Activated naive CD8-positive, alpha-beta T cell treated with anti-CD3 and anti-CD28 coated beads for 36 hours (primary cell): Measurements from ENCODE around the gene THY1. TPM values are rescaled to one million over a fixed set of nuclear protein-coding genes. Genes with fewer than 3 reads are reported as not detected.
"Not testable (repeated sequence)": the region's sequence is repeated elsewhere in the genome, so short reads cannot be mapped to it uniquely, and the experiment has no call there.

Experiments used
- DNase-seq: peaks from one replicate; pipeline ENCODE4 v3.0.0; 2021
- H3K27ac Mint-ChIP-seq: one replicate; pipeline ENCODE4 v1.8.0; 2022; ENCODE audit warnings: mild to moderate bottlenecking, moderate library complexity, mixed read lengths
- H3K27me3 Mint-ChIP-seq: one replicate; pipeline ENCODE4 v1.8.0; 2022; ENCODE audit warnings: mild to moderate bottlenecking, mixed read lengths
- H3K36me3 Mint-ChIP-seq: one replicate; pipeline ENCODE4 v1.8.0; 2021; ENCODE audit warnings: mild to moderate bottlenecking, mixed read lengths
- H3K4me1 Mint-ChIP-seq: one replicate; pipeline ENCODE4 v1.8.0; 2021; ENCODE audit warnings: mixed read lengths
- H3K4me3 Mint-ChIP-seq: one replicate; pipeline ENCODE4 v1.8.0; 2022; ENCODE audit warnings: mild to moderate bottlenecking, moderate library complexity, mixed read lengths
- H3K9me3 Mint-ChIP-seq: one replicate; pipeline ENCODE4 v1.8.0; 2022; ENCODE audit warnings: mixed read lengths
- total RNA-seq, 2 experiments: library from RNA; stranded (reverse); gene quantifications; one replicate each; pipeline ENCODE4 v1.2.3, GENCODE V29; 2021

Gene THY1
- total RNA-seq, 2 experiments from 2014 or later = 0.30 TPM; not detected in 1

- no peak for DNase-seq
- H3K27ac Mint-ChIP-seq = no peak overlapping the region
- no peaks in the 10 kb centered on the region for H3K4me1 Mint-ChIP-seq
- no peaks in the 10 kb centered on the region for H3K9me3 Mint-ChIP-seq
- no peak overlapping the region for H3K4me3 Mint-ChIP-seq
- H3K36me3 Mint-ChIP-seq = no peaks in the 10 kb centered on the region
- H3K27me3 Mint-ChIP-seq = peaks cover 30% of the 10 kb centered on the region
Observed at GRCh38 chr11:119450590-119451326, 27.8 kb upstream of the THY1 start.

DNA sequence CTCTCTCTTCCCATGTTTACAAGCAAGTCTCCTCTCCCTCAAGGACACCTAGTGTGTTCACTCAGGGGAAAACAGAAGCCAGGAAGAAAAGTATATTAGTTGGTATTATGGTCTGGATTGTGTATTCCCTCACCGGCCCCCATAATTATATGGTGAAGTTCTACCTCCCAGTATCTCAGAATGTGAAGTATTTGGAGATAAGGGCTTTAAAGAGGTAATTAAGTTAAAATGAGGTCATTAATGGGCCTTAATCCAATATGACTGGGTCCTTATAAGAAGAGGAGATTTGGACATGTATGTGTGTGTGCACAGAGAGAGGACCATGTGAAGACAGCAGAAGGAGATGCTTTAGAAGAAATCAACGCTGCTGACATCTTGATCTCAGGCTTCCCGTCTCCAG lies 26.5 kb upstream of the THY1 start:
- no peak overlapping the region for H3K27ac Mint-ChIP-seq
- no peaks in the 10 kb centered on the region for H3K36me3 Mint-ChIP-seq
- no peaks in the 10 kb centered on the region for H3K4me1 Mint-ChIP-seq
- no peak overlapping the region for H3K4me3 Mint-ChIP-seq
- H3K27me3 Mint-ChIP-seq = peaks cover 38% of the 10 kb centered on the region
- H3K9me3 Mint-ChIP-seq = no peaks in the 10 kb centered on the region
- no peak for DNase-seq

DNA sequence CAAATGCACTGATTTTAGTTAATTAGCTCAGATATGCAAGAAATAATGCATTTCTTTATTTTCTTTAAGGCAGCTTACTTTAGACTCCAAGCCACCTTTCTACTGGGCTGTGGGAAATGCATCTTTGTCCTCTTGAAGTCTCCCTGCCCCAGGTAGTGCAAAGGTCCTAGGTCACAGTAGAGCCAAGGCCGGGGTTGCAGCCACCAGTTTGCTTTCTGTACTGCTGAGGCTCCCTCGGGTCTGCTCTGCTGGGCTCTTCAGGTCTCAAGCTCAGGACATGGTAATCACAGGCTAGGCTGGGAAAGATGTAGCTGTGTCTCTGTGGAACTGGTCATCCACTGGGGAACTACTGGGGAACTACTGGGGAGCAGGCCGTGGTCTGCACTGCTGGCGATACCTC lies 25.4 kb upstream of the THY1 start:
- H3K4me3 Mint-ChIP-seq = no peak overlapping the region
- no peak overlapping the region for H3K27ac Mint-ChIP-seq
- H3K9me3 Mint-ChIP-seq = no peaks in the 10 kb centered on the region
- no peaks in the 10 kb centered on the region for H3K4me1 Mint-ChIP-seq
- H3K36me3 Mint-ChIP-seq = no peaks in the 10 kb centered on the region
- H3K27me3 Mint-ChIP-seq = peaks cover 38% of the 10 kb centered on the region
- DNase-seq = no peak

GRCh38 chr11:119447664-119448242 lies 24.8 kb upstream of the THY1 start:
- H3K4me1 Mint-ChIP-seq = no peaks in the 10 kb centered on the region
- no peak overlapping the region for H3K4me3 Mint-ChIP-seq
- H3K9me3 Mint-ChIP-seq = no peaks in the 10 kb centered on the region
- peaks cover under 1% of the 10 kb centered on the region for H3K36me3 Mint-ChIP-seq
- H3K27me3 Mint-ChIP-seq = peaks cover 40% of the 10 kb centered on the region
- no peak overlapping the region for H3K27ac Mint-ChIP-seq
- no peak for DNase-seq

DNA sequence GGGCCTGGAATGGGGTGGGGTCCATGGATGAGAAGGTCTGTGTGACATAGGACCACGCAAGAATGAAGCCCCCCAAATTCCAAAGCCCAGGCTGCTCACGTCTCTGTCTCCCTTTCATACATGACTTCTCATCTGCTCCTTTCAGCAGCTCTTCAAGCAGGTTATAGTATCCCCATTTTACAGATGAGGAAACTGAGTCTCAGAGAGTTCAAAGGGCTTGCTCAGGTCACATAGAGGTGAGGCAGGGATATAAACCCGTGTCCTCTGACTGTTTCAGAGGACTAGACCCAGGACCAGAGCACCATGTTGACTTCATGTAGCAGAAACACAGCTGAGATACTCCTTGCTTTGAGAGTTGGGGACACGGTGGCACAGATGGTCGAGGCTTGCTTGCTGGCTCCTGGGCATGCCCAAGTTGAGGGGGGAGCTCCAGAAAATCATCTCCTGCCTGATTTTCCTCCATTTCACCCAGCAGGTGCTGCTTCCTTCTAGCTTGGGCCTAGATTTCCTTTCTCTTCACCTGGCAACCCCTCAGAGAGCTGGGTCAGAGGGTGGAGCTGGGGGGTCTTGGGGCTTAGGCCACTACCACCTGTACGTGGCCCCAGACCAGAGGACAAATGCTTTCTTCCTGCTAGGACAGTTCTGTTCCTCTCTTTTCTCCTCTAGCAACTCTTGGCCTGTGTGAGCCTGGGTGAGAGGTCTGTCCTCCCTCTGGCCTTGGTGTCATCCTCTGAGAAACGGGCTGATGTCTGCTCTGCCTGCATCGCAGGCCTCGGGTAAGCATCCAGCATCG lies 24.1 kb upstream of the THY1 start:
- Mint-ChIP-seq H3K4me3 (no peak overlapping the region), H3K27ac (no peak overlapping the region), H3K27me3 (peaks cover 38% of the 10 kb centered on the region), H3K9me3 (no peaks in the 10 kb centered on the region), H3K4me1 (no peaks in the 10 kb centered on the region), H3K36me3 (peaks cover 3% of the 10 kb centered on the region)
- no peak for DNase-seq

GRCh38 chr11:119446434-119446833 lies 23.5 kb upstream of the THY1 start:
- Mint-ChIP-seq H3K4me3 (no peak overlapping the region), H3K9me3 (no peaks in the 10 kb centered on the region), H3K36me3 (peaks cover 3% of the 10 kb centered on the region), H3K27me3 (peaks cover 40% of the 10 kb centered on the region), H3K27ac (no peak overlapping the region), H3K4me1 (peaks cover 1% of the 10 kb centered on the region)
- no peak for DNase-seq

- Mint-ChIP-seq H3K27me3 (peaks cover 46% of the 10 kb centered on the region), H3K36me3 (peaks cover 3% of the 10 kb centered on the region), H3K9me3 (no peaks in the 10 kb centered on the region), H3K4me3 (no peak overlapping the region), H3K4me1 (peaks cover 7% of the 10 kb centered on the region), H3K27ac (no peak overlapping the region)
- no peak for DNase-seq
Observed at GRCh38 chr11:119445850-119446249, 22.9 kb upstream of the THY1 start.

GRCh38 chr11:119445379-119445778 lies 22.4 kb upstream of the THY1 start:
- Mint-ChIP-seq H3K4me3 (no peak overlapping the region), H3K36me3 (peaks cover 3% of the 10 kb centered on the region), H3K4me1 (peaks cover 12% of the 10 kb centered on the region), H3K27me3 (peaks cover 51% of the 10 kb centered on the region), H3K9me3 (no peaks in the 10 kb centered on the region), H3K27ac (no peak overlapping the region)
- DNase-seq = no peak

DNA sequence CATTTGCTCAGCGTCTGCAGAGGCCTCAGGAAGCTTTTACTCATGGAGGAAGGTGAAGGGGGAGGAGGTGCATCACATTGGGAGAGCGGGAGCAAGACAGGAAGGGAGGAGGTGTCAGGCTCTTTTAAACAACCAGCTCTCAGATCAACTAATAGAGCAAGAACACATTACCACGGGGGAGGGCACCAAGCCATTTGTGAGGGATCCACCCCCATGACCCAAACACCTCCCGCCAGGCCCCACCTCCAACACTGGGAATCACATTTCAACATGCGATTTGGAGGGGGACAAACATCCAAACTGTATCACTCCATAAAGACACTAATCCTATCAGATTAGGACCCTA lies 18.9 kb upstream of the THY1 start:
- Mint-ChIP-seq H3K4me3 (no peak overlapping the region), H3K4me1 (peaks cover 12% of the 10 kb centered on the region), H3K27me3 (peaks cover 55% of the 10 kb centered on the region), H3K27ac (no peak overlapping the region), H3K36me3 (peaks cover 7% of the 10 kb centered on the region), H3K9me3 (peaks cover 3% of the 10 kb centered on the region)
- DNase-seq = no peak

DNA sequence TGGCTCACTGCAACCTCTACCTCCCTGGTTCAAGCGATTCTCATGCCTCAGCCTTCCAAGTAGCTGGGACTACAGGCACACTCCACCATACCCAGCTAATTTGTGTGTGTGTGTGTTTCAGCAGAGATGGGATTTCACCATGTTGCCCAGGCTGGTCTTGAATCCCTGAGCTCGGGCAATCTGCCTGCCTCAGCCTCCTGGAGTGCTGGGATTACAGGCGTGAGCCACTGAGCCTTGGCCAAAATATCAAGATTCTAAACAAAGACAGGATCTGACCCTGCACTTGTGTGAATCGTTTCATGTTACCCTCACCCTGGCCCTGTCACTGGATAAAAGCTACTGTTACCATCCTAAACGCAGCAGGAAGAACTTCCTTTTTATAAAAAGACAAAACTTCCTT lies 15.6 kb upstream of the THY1 start:
- H3K27me3 Mint-ChIP-seq = peaks cover 41% of the 10 kb centered on the region
- H3K36me3 Mint-ChIP-seq = peaks cover 9% of the 10 kb centered on the region
- H3K4me3 Mint-ChIP-seq = no peak overlapping the region
- H3K4me1 Mint-ChIP-seq = peaks cover 12% of the 10 kb centered on the region
- DNase-seq = no peak
- peaks cover 5% of the 10 kb centered on the region for H3K9me3 Mint-ChIP-seq
- no peak overlapping the region for H3K27ac Mint-ChIP-seq

- not testable (repeated sequence) for H3K9me3 Mint-ChIP-seq, DNase-seq, H3K36me3 Mint-ChIP-seq, H3K4me3 Mint-ChIP-seq, H3K27ac Mint-ChIP-seq
- Mint-ChIP-seq H3K27me3 (peaks cover 34% of the 10 kb centered on the region), H3K4me1 (peaks cover 12% of the 10 kb centered on the region)
Observed at GRCh38 chr11:119437521-119437920, 14.5 kb upstream of the THY1 start.

- H3K36me3 Mint-ChIP-seq = peaks cover 7% of the 10 kb centered on the region
- H3K9me3 Mint-ChIP-seq = peaks cover 5% of the 10 kb centered on the region
- H3K27ac Mint-ChIP-seq = no peak overlapping the region
- H3K4me3 Mint-ChIP-seq = no peak overlapping the region
- no peak for DNase-seq
- peaks cover 37% of the 10 kb centered on the region for H3K27me3 Mint-ChIP-seq
- peaks cover 12% of the 10 kb centered on the region for H3K4me1 Mint-ChIP-seq
Observed at GRCh38 chr11:119436711-119437110, 13.7 kb upstream of the THY1 start.

GRCh38 chr11:119436093-119436492 lies 13.1 kb upstream of the THY1 start:
- no peak for DNase-seq
- no peak overlapping the region for H3K27ac Mint-ChIP-seq
- H3K36me3 Mint-ChIP-seq = peaks cover 7% of the 10 kb centered on the region
- peaks cover 7% of the 10 kb centered on the region for H3K4me1 Mint-ChIP-seq
- no peak overlapping the region for H3K4me3 Mint-ChIP-seq
- H3K9me3 Mint-ChIP-seq = peaks cover 5% of the 10 kb centered on the region
- H3K27me3 Mint-ChIP-seq = peaks cover 35% of the 10 kb centered on the region

DNA sequence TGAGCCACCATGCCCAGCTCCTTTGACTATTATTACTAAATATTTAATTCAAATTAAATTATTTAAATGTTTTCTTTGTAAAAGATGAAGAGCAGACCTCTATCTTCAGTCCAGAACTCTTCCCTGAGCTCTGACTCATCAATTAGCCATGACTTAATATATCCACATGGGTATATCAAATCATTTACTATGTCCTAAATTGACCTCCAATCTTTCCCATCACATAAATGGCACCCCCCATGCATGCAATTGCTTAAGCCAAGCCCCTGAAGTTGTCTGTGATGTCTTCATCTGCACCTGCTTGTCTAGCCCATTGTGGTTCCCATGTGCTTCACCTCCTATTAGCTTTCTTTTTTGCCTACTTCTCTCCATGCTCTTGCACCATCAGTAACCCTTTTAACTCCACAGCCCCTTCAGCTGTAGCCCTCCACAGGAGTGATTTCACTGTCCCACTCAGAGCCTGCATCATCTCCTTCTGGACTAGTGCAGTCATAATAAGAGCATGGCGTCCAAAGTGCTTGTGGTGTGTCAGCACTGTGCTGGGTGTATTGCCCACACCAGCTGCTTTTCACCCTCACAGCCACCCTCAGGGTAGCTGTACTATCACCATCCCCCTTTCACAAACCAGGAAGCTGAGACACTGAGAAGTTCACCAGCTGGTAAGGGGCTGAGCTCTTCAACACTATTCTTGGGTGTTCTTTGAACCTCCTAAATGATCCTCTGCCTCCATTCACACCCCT lies 11.8 kb upstream of the THY1 start:
- H3K4me1 Mint-ChIP-seq = no peaks in the 10 kb centered on the region
- H3K27me3 Mint-ChIP-seq = peaks cover 34% of the 10 kb centered on the region
- no peak for DNase-seq
- H3K4me3 Mint-ChIP-seq = no peak overlapping the region
- peaks cover 7% of the 10 kb centered on the region for H3K36me3 Mint-ChIP-seq
- no peak overlapping the region for H3K27ac Mint-ChIP-seq
- peaks cover 5% of the 10 kb centered on the region for H3K9me3 Mint-ChIP-seq

GRCh38 chr11:119433358-119433725 lies 10.4 kb upstream of the THY1 start:
- no peak for DNase-seq
- H3K27me3 Mint-ChIP-seq = peaks cover 30% of the 10 kb centered on the region
- peaks cover 5% of the 10 kb centered on the region for H3K9me3 Mint-ChIP-seq
- peaks cover 7% of the 10 kb centered on the region for H3K36me3 Mint-ChIP-seq
- H3K4me1 Mint-ChIP-seq = no peaks in the 10 kb centered on the region
- no peak overlapping the region for H3K27ac Mint-ChIP-seq
- H3K4me3 Mint-ChIP-seq = no peak overlapping the region
